ENCODE results near the gene CLDN25. TPM values are rescaled to one million over a fixed set of nuclear protein-coding genes. Genes with fewer than 3 reads are reported as not detected.

CLDN25 gene
- total RNA-seq, 1 experiment from 2014 or later, result not detected

- CTCF ChIA-PET, result no interaction called here
- TF ChIP-seq ZNF274 (IDR thresholded peaks at IDR 0.05; ENCODE audit: low read depth, low read length), result no peak
- TF ChIP-seq JUND (IDR thresholded peaks at IDR 0.05), result no peak
- no peak for TF ChIP-seq ELF1 (IDR thresholded peaks at IDR 0.05; ENCODE audit: borderline replicate concordance, low read depth)
- TF ChIP-seq ZFX (IDR thresholded peaks at IDR 0.05), result no peak
- TF ChIP-seq FOSL1 (IDR thresholded peaks at IDR 0.05; ENCODE audit: low read depth), result no peak
- TF ChIP-seq, protein P1, sequence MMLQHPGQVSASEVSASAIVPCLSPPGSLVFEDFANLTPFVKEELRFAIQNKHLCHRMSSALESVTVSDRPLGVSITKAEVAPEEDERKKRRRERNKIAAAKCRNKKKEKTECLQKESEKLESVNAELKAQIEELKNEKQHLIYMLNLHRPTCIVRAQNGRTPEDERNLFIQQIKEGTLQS (IDR thresholded peaks at IDR 0.05), result no peak
- no peak for TF ChIP-seq POLR2A (IDR thresholded peaks at IDR 0.05; ENCODE audit: borderline replicate concordance, extremely low read depth, insufficient read depth, insufficient read length)
- TF ChIP-seq CEBPB (IDR thresholded peaks at IDR 0.05; ENCODE audit: low read depth), result no peak
- TF ChIP-seq CBX3 (IDR thresholded peaks at IDR 0.05; ENCODE audit: low read depth), result no peak
- no peak for TF ChIP-seq EGR1 (IDR thresholded peaks at IDR 0.05; ENCODE audit: low read depth)
- no peak overlapping the region for H3K9ac ChIP-seq (ENCODE audit: low read length)
- H3K4me1 ChIP-seq (ENCODE audit: control insufficient read depth in 1 of 2, insufficient read depth in 2 of 2, low read length in 2 of 2), result no peaks in the 10 kb centered on the region
- H3K79me2 ChIP-seq (ENCODE audit: insufficient read depth, low read length), result no peaks in the 10 kb centered on the region
- peaks cover 3 to 8% of the 10 kb centered on the region in 2 experiments for H3K36me3 ChIP-seq (ENCODE audit: control insufficient read depth in 1 of 2, insufficient read depth in 2 of 2, low read length in 2 of 2)
- no peaks in the 10 kb centered on the region for H3K27me3 ChIP-seq (ENCODE audit: insufficient read depth, low read length)
- no peak overlapping the region for H3K27ac ChIP-seq (ENCODE audit: low read depth, low read length)
- no peaks in the 10 kb centered on the region for H4K20me1 ChIP-seq (ENCODE audit: insufficient read depth)
- no peaks in the 10 kb centered on the region for H3K9me3 ChIP-seq (ENCODE audit: control insufficient read depth in 1 of 2, insufficient read depth in 1 of 2, low read depth in 1 of 2, low read length in 2 of 2)
- intact Hi-C loops (cut with micrococcal nuclease), result no loop called here
- no peak for DNase-seq (ENCODE audit: low read depth, low spot score)
- RAD21 ChIA-PET (ENCODE audit: low non-redundant PET in 1 of 2, low total read pairs in 2 of 2, uncharacterized antibody in 2 of 2, unreplicated experiment in 2 of 2), result no interaction called here
- no peaks in the 10 kb centered on the region for H3K9me2 ChIP-seq (ENCODE audit: insufficient read depth)
- no peak overlapping the region for H2AFZ ChIP-seq (ENCODE audit: low read depth, low read length, poor library complexity, severe bottlenecking)
- H3K4me3 ChIP-seq (replicated peaks in 1 of 2; ENCODE audit: low read depth in 1 of 2, low read length in 2 of 2), result no peak overlapping the region
- BruUV-seq (replicated peaks), result no TSS peak
- POLR2A ChIA-PET, result no interaction called here
- H3K4me2 ChIP-seq (ENCODE audit: low read length), result no peak overlapping the region
- no peak for ATAC-seq
Measured at GRCh38 chr11:113817162-113817561, 37.6 kb downstream of the CLDN25 start.

- RAD21 ChIA-PET (ENCODE audit: low non-redundant PET in 1 of 2, low total read pairs in 2 of 2, uncharacterized antibody in 2 of 2, unreplicated experiment in 2 of 2), result no interaction called here
- BruUV-seq (replicated peaks), result no TSS peak
Measured at GRCh38 chr11:113817626-113818025, 38.0 kb downstream of the CLDN25 start.

More at GRCh38 chr11:113817626-113818025, 38.0 kb downstream of the CLDN25 start:
- Histone ChIP-seq H3K9ac (ENCODE audit: low read length) (no peak overlapping the region), H3K4me3 (replicated peaks in 1 of 2; ENCODE audit: low read depth in 1 of 2, low read length in 2 of 2) (no peak overlapping the region), H3K79me2 (ENCODE audit: insufficient read depth, low read length) (no peaks in the 10 kb centered on the region), H3K4me1 (ENCODE audit: control insufficient read depth in 1 of 2, insufficient read depth in 2 of 2, low read length in 2 of 2) (no peaks in the 10 kb centered on the region), H3K27me3 (ENCODE audit: insufficient read depth, low read length) (no peaks in the 10 kb centered on the region), H2AFZ (ENCODE audit: low read depth, low read length, poor library complexity, severe bottlenecking) (no peak overlapping the region), H3K27ac (ENCODE audit: low read depth, low read length) (no peak overlapping the region), H4K20me1 (ENCODE audit: insufficient read depth) (no peaks in the 10 kb centered on the region), H3K9me3 (ENCODE audit: control insufficient read depth in 1 of 2, insufficient read depth in 1 of 2, low read depth in 1 of 2, low read length in 2 of 2) (no peaks in the 10 kb centered on the region), H3K4me2 (ENCODE audit: low read length) (no peak overlapping the region), H3K9me2 (ENCODE audit: insufficient read depth) (no peaks in the 10 kb centered on the region), H3K36me3 (ENCODE audit: control insufficient read depth in 1 of 2, insufficient read depth in 2 of 2, low read length in 2 of 2) (peaks cover 3 to 4% of the 10 kb centered on the region in 2 experiments)
- POLR2A ChIA-PET, result no interaction called here
- DNase-seq (ENCODE audit: low read depth, low spot score), result no peak
- intact Hi-C loops (cut with micrococcal nuclease), result no loop called here
- no peak for ATAC-seq
- TF ChIP-seq JUND (IDR thresholded peaks at IDR 0.05) (no peak), FOSL1 (IDR thresholded peaks at IDR 0.05; ENCODE audit: low read depth) (no peak)
- CTCF ChIA-PET, result no interaction called here
